Stomach smooth muscle (tissue), 2 donors: ENCODE data around the gene PPDPF.
"Not testable (repeated sequence)": the region's sequence is repeated elsewhere in the genome, so short reads cannot be mapped to it uniquely, and the experiment has no call there.

Experiments
- H3K27ac ChIP-seq: one replicate; pipeline ENCODE4 v1.7.0; 2013; ENCODE audit warnings: mild to moderate bottlenecking, low read length, inconsistent platforms
- H3K27me3 ChIP-seq, 2 donors: one replicate each; pipeline ENCODE4 v1.7.0; 2013; ENCODE audit warnings: low read length in 2 of 2; ENCODE audit not compliant: insufficient read depth in 2 of 2, control insufficient read depth in 1 of 2
- H3K36me3 ChIP-seq, 2 donors: one replicate each; pipeline ENCODE4 v1.7.0; 2013; ENCODE audit warnings: low read length in 2 of 2; ENCODE audit not compliant: control insufficient read depth in 2 of 2, insufficient read depth in 2 of 2
- H3K4me1 ChIP-seq: one replicate; pipeline ENCODE4 v1.7.0; 2013; ENCODE audit warnings: low read length; ENCODE audit not compliant: control insufficient read depth, insufficient read depth
- H3K4me3 ChIP-seq, 2 donors: one replicate each; pipeline ENCODE4 v1.7.0; 2013; ENCODE audit warnings: low read length in 2 of 2
- H3K9ac ChIP-seq, 2 donors: one replicate each; pipeline ENCODE4 v1.7.0; 2013; ENCODE audit warnings: low read length in 2 of 2, mild to moderate bottlenecking in 1 of 2
- H3K9me3 ChIP-seq, 2 donors: one replicate each; pipeline ENCODE4 v1.7.0; 2013; ENCODE audit warnings: low read length in 2 of 2; ENCODE audit not compliant: control insufficient read depth in 2 of 2
- donor health status: healthy.
- donor health status: Pancreatic carcinoma.

PPDPF gene

DNA sequence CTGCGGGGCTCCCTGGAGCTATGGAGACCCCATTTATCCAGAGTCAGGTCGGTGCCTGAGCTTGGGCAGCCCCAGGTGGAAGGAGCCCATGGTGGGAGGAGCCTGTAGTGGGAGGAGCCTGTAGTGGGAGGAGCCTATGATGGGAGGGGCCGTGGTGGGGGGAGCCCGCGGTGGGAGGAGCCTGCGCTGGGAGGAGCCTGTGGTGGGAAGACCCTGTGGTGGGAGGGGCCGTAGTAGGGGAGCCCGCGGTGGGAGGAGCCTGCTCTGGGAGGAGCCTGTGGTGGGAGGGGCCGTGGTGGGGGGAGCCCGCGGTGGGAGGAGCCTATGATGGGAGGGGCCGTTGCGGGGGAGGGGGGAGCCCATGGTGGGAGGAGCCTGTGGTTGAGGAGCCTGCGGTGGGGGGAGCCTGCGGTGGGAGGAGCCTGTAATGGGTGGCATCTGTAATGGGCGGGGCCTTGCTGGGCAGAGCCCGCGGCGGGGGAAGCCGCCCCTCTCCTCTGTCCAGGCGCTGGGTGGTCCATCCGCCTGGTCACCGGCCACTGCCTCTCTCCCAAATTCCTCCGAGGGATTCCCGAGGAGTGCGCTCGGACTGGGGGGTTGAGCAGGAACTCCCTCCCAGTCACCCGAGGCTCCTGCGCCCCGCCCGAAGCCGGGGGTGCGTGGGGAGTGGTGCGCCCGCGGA lies 32.8 kb downstream of the PPDPF start:
- Histone ChIP-seq H3K9me3 (no peaks in the 10 kb centered on the region), H3K27ac (no peak overlapping the region), H3K4me1 (peaks cover 11% of the 10 kb centered on the region), H3K9ac (no peak overlapping the region), H3K27me3 (peaks cover 10 to 11% of the 10 kb centered on the region in 2 donors), H3K4me3 (peak overlapping the region; percentile 62 to 70), H3K36me3 (no peaks in the 10 kb centered on the region)

- Histone ChIP-seq H3K4me1 (peaks cover 11% of the 10 kb centered on the region), H3K27ac (no peak within 1 kb of the TSS), H3K4me3 (peak within 1 kb of the TSS; percentile 62 to 70), H3K36me3 (no peaks in the 10 kb centered on the region), H3K9ac (no peak within 1 kb of the TSS), H3K27me3 (peaks cover 6% of the 10 kb centered on the region in 2 donors), H3K9me3 (no peaks in the 10 kb centered on the region)
These were observed 33.3 kb downstream of the PPDPF start, which contains the start of gene FNDC11 for GRCh38 chr20:63553933-63554290. FNDC11 (plus strand) TSS chr20:63554159; CDS start chr20:63555664, 1,505 bp downstream.

GRCh38 chr20:63554361-63555278 lies 34.1 kb downstream of the PPDPF start:
- Histone ChIP-seq H3K27ac (no peak overlapping the region), H3K9me3 (no peaks in the 10 kb centered on the region), H3K9ac (no peak overlapping the region), H3K4me1 (peaks cover 11% of the 10 kb centered on the region), H3K27me3 (peaks cover 4 to 5% of the 10 kb centered on the region in 2 donors), H3K36me3 (no peaks in the 10 kb centered on the region), H3K4me3 (no peak overlapping the region)

DNA sequence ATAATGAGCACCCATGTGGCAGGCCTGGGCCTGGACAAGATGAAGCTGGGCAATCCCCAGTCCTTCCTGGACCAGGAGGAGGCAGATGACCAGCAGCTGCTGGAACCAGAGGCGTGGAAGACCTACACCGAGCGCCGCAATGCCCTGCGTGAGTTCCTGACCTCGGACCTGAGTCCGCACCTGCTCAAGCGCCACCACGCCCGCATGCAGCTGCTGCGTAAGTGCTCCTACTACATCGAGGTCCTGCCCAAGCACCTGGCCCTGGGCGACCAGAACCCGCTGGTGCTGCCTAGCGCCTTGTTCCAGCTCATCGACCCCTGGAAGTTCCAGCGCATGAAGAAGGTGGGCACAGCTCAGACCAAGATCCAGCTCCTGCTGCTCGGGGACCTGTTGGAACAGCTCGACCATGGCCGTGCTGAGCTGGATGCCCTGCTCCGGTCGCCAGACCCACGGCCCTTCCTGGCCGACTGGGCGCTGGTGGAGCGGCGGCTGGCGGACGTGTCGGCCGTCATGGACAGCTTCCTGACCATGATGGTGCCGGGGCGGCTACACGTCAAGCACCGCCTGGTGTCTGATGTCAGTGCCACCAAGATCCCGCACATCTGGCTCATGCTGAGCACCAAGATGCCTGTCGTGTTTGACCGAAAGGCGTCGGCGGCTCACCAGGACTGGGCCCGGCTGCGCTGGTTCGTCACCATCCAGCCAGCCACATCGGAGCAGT lies 35.3 kb downstream of the PPDPF start:
- H3K9ac ChIP-seq, result no peak overlapping the region
- H3K27ac ChIP-seq, result no peak overlapping the region
- peaks cover 0 to 3% of the 10 kb centered on the region in 2 donors for H3K27me3 ChIP-seq
- H3K4me1 ChIP-seq, result peaks cover 11% of the 10 kb centered on the region
- no peaks in the 10 kb centered on the region for H3K9me3 ChIP-seq
- H3K36me3 ChIP-seq, result peaks cover 6% of the 10 kb centered on the region in 2 donors
- H3K4me3 ChIP-seq, result no peak overlapping the region

GRCh38 chr20:63556873-63557478 lies 36.4 kb downstream of the PPDPF start:
- peaks cover 9 to 11% of the 10 kb centered on the region in 2 donors for H3K36me3 ChIP-seq
- H3K9ac ChIP-seq, result no peak overlapping the region
- H3K27ac ChIP-seq, result no peak overlapping the region
- H3K4me3 ChIP-seq, result no peak overlapping the region
- no peaks in the 10 kb centered on the region for H3K9me3 ChIP-seq
- H3K27me3 ChIP-seq, result no peaks in the 10 kb centered on the region
- peaks cover 11% of the 10 kb centered on the region for H3K4me1 ChIP-seq

GRCh38 chr20:63557481-63557891 lies 36.9 kb downstream of the PPDPF start:
- Histone ChIP-seq H3K9me3 (no peaks in the 10 kb centered on the region), H3K4me1 (peaks cover 11% of the 10 kb centered on the region), H3K36me3 (peaks cover 9 to 15% of the 10 kb centered on the region in 2 donors)

DNA sequence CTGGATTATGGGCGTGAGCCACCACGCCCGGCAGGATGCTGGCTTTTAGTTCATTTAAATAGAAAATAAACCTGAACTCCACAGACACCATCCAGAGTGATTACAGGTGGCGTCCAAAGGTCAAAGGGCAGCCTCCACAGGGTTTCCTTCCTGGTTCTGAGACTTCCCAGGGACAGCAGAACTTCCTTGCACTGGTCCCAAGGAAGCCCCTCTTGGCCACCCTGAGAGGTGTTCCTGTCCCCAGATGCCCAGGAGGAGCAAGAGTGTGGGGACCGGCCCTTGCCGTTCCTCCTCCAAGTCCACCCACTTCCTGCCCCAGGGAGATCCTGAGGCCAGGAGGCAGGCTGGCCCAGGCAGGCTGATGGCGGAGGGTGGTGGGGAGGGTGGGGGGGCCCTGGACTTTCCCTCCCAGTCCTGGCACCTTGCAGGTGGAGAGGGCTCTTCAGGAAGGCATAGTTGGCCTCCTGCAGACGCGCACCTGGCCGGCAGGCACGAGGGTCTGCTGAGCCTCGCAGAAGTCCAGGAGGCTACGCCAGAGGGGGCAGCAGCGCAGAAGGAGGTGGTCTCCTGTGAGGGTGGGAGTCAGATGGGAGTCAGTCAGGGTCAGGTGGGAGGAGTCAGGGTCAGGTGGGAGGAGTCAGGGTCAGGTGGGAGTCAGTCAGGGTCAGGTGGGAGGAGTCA lies 38.4 kb downstream of the PPDPF start:
- H3K9me3 ChIP-seq, result no peaks in the 10 kb centered on the region
- H3K27me3 ChIP-seq, result no peaks in the 10 kb centered on the region
- no peak overlapping the region for H3K9ac ChIP-seq
- peaks cover 18 to 19% of the 10 kb centered on the region in 2 donors for H3K36me3 ChIP-seq
- no peak overlapping the region for H3K4me3 ChIP-seq
- peaks cover 3% of the 10 kb centered on the region for H3K4me1 ChIP-seq
- no peak overlapping the region for H3K27ac ChIP-seq

More at GRCh38 chr20:63557481-63557891, 36.9 kb downstream of the PPDPF start:
- Histone ChIP-seq H3K27me3 (no peaks in the 10 kb centered on the region), H3K27ac (no peak overlapping the region), H3K9ac (no peak overlapping the region), H3K4me3 (no peak overlapping the region)

DNA sequence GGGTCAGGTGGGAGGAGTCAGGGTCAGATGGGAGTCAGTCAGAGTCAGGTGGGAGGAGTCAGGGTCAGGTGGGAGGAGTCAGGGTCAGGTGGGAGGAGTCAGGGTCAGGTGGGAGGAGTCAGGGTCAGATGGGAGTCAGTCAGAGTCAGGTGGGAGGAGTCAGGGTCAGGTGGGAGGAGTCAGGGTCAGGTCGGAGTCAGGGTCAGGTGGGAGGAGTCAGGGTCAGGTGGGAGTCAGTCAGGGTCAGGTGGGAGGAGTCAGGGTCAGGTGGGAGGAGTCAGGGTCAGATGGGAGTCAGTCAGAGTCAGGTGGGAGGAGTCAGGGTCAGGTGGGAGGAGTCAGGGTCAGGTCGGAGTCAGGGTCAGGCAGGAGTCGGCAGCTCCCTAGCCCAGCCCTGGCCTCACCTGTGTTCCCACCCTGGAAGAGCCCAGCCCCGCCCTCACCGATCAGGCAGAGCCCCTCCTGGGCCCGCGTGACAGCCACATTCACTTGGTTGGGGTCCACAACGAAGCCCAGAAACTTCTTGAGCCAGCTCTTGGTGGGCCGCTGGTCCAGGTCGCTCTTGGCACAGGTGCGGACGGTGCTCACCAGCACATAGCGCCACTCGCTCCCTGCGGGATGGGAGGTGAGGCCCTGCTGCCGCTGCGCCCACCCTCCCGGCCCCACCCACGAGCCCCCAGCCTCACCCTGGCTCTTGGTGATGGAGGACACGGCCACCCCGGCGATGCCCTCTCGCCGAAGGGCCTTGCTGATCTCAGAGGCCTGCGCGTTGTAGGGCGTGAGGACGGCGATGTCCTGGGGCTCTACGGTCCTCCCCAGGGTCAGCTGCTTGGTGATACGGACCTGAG lies 39.1 kb downstream of the PPDPF start:
- not testable (repeated sequence) for H3K27ac ChIP-seq
- peaks cover 18 to 19% of the 10 kb centered on the region in 2 donors for H3K36me3 ChIP-seq

DNA sequence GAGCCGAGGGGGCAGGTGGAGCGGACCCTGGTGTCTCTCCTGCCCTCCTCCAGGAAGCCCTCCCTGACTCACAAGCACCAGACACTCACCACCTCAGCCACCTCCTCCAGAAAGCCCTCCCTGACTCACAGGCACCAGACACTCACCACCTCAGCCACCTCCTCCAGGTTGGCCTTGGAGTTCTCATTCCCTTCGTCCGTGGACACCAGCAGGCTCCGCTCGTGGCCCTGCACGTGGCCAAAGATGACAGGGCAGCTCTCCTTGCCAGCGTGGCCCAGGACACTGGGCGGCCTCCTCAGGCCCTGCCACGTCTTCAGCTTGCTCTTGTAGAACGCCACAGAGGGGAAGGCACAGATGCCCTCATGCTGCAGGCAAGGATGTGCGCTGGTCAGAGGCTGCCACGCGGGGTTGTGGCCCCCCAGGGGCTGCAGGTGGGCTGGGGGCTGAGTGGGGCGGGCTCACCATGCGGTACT lies 39.8 kb downstream of the PPDPF start:
- no peak overlapping the region for H3K4me3 ChIP-seq
- peaks cover 19 to 21% of the 10 kb centered on the region in 2 donors for H3K36me3 ChIP-seq
- H3K27me3 ChIP-seq, result no peaks in the 10 kb centered on the region
- no peak overlapping the region for H3K27ac ChIP-seq
- H3K4me1 ChIP-seq, result no peaks in the 10 kb centered on the region
- H3K9me3 ChIP-seq, result no peaks in the 10 kb centered on the region
- H3K9ac ChIP-seq, result no peak overlapping the region

More for the DNA sequence above, 39.1 kb downstream of the PPDPF start:
- H3K9me3 ChIP-seq, H3K4me3 ChIP-seq, H3K27me3 ChIP-seq, H3K9ac ChIP-seq, H3K4me1 ChIP-seq: not testable (repeated sequence)
